Activated T-helper 9 cell treated with anti-CD3 and anti-CD28 coated beads, Interleukin-2, amount 50 U/mL, for 16 hours (primary cell): Measurements from ENCODE around the gene MAGI1.
"Not testable (repeated sequence)": the region's sequence is repeated elsewhere in the genome, so short reads cannot be mapped to it uniquely, and the experiment has no call there.

Experiments
- DNase-seq: peaks from one replicate; pipeline ENCODE4 v3.0.0-alpha.2; 2020; ENCODE audit warnings: low read depth

The MAGI1 gene

DNA sequence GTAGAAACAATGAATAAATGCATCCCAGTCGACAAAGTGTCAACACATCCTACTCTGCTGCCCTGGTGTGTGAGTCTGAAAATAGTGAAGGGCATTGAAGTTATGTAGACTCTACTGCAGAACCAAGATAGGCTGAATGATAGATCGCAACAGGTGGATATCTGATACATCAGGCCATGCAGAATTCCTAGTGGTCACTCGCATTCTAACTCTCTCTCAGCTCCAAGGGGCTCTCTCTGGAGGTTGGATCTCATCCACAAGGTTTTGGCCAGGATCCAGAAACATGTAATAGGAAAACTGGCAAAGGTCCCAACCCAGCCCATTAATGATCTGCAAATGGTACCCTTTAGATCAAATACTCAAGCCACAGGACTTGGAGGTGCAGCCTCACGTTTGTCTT lies 514.1 kb downstream of the MAGI1 start:
- DNase-seq, result no peak

DNA sequence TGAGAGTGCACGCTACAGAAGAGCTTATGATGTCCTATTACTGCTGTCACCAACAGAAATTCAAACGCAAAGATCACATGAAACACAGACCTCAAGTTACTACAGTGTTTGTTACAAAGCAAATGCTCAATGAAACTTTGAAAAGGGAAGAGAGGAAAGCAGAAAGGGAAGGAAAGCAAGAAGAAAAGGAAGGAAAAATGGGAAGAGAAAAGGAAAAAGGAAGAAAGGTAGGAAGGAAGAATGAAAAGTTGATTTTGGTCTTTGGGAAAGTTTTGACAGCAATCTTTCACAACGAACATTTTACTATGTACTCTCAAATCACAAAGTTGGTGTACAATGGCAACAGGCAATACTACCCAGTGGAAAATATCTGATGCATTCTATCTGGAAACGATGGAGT lies 514.8 kb downstream of the MAGI1 start:
- no peak for DNase-seq

DNA sequence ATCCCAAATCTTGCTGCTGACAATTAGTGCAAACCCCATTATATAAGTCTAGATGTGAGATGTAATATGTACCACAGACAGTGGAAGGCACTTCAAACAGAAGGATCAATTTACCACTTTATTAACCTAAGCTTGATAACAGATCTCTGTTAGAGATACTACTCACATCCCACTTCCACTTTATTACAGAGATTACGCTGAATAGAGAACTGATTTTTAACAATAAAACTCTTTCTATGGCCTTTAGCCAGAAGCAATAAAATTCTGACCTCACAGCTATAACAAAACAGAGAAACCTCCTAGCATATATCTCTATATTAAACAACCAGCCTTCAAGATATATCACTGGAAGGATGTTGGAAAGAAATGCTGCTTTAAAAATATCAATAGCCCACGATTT lies 517.7 kb downstream of the MAGI1 start:
- DNase-seq, result no peak

DNA sequence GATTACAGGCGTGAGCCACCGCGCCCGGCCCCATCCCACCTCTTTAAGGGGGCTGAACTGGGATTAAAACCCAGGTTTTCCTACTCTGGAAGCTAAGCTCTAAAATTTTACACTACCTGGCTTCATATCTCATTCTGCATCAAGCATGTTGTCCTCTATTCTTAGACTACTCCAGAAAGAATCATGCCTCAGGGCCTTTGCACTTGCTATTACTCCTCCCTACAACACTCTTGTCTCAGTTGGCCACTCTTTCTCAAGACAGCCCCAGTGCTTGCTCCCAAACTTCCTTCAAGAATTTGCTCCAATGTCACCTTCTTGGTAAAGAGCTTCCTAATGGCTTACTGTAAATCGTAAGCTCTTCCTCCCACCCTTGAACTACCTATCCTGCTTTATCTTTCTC lies 521.7 kb downstream of the MAGI1 start:
- no peak for DNase-seq

DNA sequence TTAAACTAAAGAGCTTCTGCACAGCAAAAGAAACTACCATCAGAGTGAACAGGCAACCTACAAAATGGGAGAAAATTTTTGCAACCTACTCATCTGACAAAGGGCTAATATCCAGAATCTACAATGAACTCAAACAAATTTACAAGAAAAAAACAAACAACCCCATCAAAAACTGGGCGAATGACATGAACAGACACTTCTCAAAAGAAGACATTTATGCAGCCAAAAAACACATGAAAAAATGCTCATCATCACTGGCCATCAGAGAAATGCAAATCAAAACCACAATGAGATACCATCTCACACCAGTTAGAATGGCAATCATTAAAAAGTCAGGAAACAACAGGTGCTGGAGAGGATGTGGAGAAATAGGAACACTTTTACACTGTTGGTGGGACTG lies 524.4 kb downstream of the MAGI1 start:
- DNase-seq, result not testable (repeated sequence)

DNA sequence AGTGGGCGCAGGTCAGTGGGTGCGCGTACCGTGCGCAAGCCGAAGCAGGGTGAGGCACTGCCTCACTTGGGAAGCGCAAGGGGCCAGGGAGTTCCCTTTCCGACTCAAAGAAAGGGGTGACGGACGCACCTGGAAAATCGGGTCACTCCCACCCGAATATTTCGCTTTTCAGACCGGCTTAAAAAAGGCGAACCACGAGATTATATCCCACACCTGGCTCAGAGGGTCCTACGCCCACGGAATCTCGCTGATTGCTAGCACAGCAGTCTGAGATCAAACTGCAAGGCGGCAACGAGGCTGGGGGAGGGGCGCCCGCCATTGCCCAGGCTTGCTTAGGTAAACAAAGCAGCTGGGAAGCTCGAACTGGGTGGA lies 529.3 kb downstream of the MAGI1 start:
- not testable (repeated sequence) for DNase-seq

DNA sequence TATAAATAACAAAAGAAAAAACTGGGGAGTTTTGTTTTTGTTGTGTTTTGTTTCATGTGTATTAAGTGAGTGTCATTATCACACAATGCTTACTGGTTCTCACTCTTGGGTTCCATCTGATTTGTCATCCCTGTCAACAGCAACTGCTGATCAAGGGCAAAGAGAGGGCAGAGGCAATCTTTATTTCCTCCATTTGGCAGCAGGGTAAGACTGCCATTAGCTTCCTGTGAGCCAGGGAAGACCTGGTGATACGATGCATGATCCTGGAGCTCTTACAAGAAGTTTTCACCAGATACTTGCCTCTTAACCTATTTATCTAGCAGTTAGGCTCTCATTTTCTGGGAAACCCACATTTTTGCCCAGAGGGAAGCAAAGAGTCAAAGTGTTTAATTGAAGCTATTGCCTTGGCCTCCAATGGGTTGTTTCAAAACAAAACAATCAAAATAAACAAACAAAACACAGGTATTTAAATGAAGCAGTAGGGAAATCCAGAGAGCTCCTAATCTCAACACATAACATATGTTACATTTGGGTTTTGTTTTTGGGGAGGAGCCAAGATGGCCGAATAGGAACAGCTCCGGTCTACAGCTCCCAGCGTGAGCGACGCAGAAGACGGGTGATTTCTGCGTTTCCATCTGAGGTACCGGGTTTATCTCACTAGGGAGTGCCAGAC lies 529.8 kb downstream of the MAGI1 start:
- no peak for DNase-seq

DNA sequence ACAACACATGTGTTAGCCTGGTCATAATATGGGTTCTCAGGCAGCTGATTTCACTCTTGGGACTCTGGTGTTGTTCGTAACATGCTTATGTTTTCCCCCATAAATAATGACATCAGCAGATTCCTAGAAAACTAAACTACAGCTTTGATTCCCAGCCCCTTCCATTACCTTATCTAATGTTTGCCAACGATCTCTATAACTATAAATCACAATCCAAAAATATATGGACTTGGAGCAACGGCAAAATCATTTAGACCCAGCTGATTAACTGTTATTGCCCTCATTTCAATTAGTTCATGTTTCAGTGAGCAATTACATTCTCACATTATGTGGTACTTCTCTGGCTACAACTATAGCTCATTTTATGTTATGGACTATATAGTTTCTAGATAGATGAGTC lies 531.3 kb downstream of the MAGI1 start:
- no peak for DNase-seq

DNA sequence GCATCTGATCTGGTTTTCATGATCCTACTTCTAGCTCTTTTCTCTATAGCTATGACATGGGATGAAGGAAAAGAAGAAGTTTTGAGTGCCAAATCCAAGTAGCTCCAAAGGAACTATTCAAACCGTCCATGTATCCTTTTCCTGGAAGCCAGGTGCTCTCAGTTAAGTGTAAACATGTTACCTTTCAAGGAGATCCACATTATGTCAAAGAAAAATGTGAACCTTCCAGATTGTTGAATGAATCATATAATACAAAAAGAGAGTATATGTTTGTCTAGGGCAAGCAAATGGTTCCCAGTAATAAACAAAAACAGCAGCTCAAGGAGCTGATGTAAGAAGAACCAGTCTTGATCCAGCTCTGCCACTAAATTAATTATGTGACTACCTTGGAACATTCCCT lies 534.9 kb downstream of the MAGI1 start:
- no peak for DNase-seq

DNA sequence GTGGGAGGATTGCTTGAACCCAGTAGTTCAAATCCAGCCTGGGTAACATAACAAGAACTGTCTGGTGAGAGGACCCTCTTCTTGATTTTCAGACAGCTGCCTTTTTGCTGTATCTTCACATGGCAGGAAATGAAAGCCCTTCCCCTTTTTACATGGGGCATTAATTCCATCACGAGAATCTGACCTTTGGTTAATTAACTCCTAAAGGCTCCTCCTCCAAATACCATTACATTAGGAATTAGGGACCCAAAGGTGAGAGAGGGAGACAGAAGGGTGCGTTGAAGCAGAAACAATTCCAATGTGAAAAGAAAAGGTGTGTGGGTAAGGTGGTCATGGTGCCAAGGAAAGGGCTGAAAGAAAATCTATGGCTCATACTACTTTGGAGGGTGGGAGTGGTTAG lies 536.2 kb downstream of the MAGI1 start:
- DNase-seq, result no peak

DNA sequence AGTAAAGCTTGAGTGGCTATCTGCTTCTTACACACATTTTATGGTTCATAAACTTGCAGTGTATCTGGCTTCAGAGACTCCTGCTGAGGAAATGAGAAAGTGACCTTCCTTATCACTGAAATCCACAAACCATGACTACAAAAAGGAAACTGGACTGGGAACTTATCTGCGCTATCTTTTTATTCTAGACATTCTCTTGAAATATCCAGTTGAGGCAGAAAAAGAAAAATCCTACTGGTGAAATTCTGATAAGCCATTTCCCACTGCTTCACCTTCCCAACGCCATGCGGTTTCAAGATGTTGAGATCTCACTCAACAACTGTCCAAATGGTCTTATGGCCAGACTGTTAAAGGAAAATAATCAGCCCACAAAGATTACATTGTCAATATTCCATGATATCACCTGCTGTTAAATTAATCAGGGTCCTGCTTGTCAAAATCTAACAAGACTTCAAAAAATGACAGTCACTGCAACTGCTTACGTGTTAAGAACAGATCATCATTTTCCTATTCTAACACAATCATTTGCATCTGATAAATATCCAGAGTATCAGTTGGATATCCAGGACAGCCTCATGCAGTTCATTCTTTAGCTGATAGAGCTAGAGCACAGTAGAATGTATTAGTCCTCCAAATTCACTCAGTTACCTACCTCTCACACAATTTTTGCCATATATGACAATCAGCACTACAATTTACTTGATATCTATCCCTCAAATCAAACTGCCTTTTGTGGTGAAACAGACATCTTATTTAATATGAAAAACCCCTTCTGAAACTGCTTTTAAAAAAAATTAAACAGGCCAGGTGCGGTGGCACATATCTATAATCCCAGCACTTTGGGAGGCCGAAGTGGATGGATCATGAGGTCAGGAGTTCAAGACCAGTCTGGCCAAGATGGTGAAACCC lies 538.1 kb downstream of the MAGI1 start:
- DNase-seq, result no peak

DNA sequence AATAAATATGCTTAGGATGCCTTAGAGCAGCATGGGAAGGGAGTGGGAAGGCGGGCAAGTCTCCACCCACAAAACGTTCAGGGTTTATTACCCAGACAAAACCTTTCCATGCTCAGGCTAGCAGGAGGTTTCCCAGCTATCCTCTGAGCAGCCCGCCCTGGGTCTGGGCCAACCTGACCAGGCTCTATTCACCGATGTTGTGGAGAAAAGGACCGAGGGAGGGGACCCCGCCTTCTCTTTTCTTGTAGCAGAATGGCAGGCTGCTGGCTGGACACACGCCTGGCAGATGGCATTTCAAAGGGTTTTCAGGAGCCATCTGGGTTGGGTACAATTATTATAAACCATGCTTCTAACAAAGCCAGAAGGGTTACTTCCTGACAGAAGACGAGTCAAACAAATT lies 540.9 kb downstream of the MAGI1 start:
- no peak for DNase-seq

DNA sequence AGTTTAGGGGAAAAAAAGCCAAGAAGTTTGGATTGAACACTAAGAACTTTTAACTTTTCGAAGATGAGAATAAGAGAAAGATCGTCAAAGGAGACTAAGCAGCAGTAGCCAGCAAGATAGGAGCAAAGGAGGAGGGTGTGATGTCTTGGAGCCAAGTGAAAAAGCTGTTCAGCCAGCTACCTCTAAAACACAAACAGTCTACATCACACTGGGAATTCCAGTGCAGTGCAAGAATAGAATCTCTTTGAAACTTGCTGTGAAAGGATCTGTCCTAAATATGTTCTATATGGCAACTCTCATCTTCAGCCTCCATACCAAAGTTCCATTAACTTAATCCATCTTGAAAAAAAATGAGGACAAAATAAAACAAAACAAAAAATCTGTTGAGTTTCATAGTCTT lies 541.5 kb downstream of the MAGI1 start:
- no peak for DNase-seq

DNA sequence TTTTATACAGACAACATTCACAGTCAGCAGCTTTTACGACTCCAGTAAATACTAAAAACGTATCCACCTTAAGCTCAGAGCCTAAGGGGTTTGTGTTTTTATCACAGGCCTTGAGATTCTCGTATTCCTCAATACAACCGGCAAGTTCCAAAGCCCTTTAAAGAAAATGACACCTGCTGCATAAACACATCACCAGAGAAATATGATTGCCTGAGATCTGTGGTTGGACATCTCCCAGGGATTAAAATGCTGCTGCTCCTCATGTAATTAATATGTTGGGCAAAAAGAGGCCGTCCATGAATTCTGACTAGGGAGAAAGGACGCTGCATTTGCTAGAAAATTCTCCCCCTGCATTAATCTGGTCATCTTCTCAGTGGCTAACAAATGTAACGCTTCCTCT lies 544.8 kb downstream of the MAGI1 start:
- DNase-seq, result no peak

DNA sequence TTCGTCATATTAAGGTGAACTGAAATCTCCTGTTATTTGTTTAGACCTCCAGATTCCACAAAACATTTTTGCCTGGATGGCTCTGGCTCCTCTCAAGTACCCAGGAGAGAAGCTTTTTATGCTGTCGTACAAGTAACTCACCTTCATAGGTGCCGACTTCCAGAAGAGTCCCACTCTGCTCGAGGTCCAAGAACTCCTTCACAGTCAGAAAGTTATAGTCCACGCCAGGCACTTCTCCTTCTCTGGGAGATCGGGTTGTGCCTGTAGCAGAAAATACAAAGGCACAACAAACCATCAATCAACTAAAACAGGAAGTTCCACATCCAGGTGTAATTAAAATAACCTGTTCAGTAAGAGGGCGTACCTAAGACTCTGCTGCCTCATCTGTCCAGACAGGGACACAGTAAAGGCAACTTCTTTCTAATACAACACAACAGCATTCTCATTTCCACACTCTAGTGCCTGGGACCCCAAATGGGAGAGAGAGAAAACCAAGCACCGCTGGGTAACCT lies 545.3 kb downstream of the MAGI1 start:
- no peak for DNase-seq

DNA sequence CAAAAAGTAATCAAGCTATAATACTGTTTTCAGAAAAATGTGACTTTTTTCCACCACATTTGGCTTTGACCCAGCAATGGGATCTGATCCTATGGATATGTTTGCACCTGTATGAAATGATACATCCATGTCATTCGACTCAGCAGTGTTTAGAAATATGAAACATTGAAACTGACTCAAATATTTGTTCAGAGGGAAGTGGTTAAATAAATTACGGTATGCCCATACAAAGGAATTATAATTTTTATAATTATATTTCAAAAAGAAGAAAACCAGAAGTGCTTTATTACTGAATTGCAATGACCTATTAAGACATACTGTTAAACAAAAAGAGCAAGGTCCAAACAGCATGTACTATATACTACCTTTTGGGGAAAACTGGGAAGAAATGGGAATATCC lies 546.5 kb downstream of the MAGI1 start:
- DNase-seq, result no peak

DNA sequence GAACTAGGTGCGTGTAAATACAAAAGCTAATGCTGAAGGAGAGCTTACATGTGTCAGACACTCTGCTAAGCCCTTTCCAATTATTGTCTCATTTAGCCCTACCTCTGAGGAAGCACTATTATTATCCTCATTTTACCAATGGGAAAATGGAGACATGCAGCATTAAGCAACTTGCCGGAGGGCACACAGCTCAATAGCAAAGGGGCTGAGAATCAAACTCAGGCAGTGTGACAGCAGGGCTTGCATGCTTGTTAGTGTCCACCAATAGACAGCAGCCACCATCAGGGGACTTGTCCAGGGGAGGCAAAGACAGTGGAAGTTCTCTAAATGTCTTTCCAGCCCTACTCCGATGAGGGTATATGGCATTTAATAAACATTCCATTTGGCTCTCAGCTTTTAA lies 548.6 kb downstream of the MAGI1 start:
- DNase-seq, result no peak

DNA sequence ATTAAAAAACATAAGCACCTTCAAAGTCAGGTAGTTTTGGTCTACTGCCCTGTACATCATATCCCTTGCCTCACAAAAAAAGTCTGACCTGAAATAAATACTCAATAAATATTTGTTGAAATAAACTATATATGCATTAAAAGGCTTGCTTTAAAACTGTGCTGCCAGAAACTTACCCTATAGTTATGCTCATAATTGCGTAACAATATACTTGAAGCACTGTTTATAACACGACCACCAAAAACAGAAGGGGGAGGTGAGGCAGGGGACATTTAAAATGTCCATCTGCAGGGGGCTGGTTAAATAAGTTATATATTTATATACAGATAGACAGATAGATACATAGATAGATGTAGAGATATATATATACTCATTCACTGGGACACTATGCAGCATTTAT lies 549.5 kb downstream of the MAGI1 start:
- DNase-seq, result no peak

DNA sequence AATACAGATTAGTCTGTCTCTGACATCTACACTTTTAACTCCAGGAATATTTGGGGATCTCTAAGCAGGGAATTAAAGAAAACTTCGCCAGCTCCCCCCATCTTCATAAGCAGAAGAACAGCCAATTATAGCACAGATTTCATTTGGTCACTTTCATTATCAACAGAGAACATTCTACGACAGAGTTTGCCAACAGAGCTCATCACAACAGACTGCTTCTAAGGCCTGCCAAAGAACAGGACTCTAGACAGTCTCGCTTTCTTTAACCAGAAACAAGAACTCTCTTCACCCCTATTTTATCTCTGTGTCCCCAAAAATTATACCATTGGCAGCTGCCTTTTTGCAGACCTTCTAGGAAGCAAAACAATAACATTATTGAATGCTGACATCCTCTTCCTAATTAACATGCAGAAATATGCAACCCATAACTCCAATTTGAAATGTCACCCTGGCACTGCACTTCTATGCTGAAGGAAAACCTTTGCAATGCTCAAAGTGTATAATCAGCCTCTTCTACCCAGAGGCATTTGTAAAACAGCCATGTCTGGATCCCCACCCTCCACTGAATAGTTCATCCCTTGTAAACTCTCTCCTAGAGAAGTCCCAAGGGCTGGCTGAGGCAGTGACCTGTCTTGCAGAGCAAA lies 552.8 kb downstream of the MAGI1 start:
- no peak for DNase-seq

DNA sequence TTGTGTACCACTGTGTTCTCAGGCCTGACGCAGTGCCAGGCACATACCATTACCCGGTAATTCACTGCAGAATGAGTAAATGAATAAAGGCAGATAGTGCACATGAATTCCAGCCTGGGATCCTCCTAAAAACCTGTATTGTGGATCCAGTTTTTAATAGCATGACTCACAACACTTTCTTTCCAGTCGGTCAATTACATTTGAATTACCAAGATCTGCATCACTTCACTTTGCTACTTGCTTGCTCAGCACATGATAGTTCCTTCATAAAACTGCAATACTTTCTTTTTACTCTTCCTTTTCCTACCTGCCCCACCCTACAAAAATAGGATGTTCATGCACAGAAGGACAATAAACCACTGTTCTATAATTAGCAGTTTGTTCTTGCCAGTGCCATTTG lies 553.8 kb downstream of the MAGI1 start:
- no peak for DNase-seq

DNA sequence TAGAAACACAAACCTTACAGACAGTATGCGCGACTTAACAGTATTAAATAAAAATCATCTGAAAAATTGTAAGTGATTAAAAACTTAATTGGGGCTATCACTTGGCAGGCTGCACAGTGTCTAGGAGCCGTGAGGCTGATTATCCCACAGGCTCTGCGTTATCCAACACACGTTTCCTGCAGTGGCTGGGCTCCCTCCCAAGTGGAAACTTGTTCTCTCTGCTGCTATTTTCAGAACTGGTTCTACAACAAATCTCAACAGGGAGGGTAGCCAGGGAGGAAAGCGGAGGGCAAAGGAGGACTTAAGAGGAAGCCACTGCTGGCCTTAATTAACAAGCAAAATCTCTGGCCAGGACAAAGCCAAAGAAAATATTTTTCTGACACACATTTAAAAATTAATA lies 555.2 kb downstream of the MAGI1 start:
- DNase-seq, result no peak

DNA sequence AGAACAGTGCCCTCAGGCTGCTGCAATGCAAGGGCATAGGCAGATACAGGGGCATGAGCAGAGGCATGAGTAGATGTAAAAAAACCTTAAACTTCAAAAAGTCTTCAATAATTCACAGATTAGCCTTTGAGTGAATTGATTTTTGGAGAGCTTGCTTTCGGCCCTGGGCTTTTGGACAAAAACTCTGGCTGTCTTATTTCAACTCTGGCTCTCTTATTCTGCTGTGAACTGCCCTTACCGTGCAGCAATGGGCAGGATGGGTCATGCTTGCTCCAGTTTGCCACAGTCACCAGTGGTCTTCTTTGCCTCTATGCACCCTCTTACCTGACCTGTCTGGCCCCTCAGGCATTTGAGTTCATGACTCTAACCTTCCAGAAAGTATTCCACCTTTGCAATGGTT lies 555.7 kb downstream of the MAGI1 start:
- no peak for DNase-seq

DNA sequence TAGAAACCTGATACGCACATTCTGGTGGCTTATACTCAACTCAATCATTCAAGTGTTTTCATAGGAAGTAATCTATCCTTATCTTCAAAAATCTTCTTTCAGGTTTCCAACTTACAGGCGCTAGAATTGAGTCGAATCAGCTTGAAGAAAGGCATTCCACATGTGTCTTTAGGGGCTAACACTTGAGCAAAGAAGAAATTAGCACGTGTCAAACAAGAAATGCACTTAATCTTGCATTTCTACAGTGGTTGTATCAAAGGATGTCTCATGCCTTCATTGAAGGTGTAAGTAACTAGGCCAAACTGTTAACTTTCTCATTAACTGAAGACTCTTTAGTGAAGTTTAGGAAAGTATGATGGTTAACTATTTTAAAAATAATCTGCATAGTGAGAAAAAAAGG lies 557.6 kb downstream of the MAGI1 start:
- no peak for DNase-seq
